DLD1 (cell line): Measurements from ENCODE around the gene SUPT5H.

Source experiments
- in situ Hi-C: cut with HindIII; loops from 2 replicates; pipeline ENCODE4 v1.10.0; 2017; ENCODE audit warnings: low sequenced_read_pairs

SUPT5H gene

GRCh38 chr19:39518458-39518857 lies 73.1 kb downstream of the SUPT5H start:
- in situ Hi-C loops, result no loop called here

GRCh38 chr19:39518975-39519374 lies 73.6 kb downstream of the SUPT5H start:
- in situ Hi-C loops, result no loop called here

- in situ Hi-C loops, result no loop called here
Measured at GRCh38 chr19:39520541-39521484, 75.4 kb downstream of the SUPT5H start.

GRCh38 chr19:39524495-39524894 lies 79.1 kb downstream of the SUPT5H start:
- in situ Hi-C loops, result no loop called here

- in situ Hi-C loops, result no loop called here
Measured at GRCh38 chr19:39525205-39525604, 79.8 kb downstream of the SUPT5H start.
